HG03175 (cell line): Measurements from ENCODE around the gene TRABD2B.
"Not testable (repeated sequence)": the region's sequence is repeated elsewhere in the genome, so short reads cannot be mapped to it uniquely, and the experiment has no call there.

ENCODE experiments used
- ATAC-seq: cut with Tn5 transposase; IDR thresholded peaks from one replicate; pipeline ENCODE4 v1.9.1; 2021; ENCODE audit warnings: mild to moderate bottlenecking, moderate library complexity; ENCODE audit not compliant: unreplicated experiment

Gene TRABD2B

DNA sequence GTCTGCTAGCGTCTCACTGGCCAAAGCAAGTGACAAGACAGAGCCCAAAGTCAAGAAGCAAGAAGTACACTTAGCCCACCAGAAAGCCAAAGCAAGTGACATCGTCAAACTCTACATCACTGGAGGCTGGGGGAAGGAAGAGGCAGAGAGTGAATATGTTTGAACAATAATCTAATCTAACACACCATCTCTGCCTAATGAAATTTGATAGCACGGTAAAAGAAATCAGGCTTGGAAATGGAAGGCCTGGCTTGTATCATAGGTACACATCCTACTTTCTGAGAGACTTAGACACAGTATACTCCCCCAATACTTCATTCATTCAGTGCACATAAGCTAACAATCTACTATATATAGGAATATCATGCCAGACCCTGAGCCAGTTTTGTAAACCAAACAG, 26.3 kb downstream of the TRABD2B start:
- no peak for ATAC-seq

GRCh38 chr1:47969478-47969877, 27.7 kb downstream of the TRABD2B start:
- no peak for ATAC-seq

GRCh38 chr1:47968556-47968888, 28.7 kb downstream of the TRABD2B start:
- no peak for ATAC-seq

DNA sequence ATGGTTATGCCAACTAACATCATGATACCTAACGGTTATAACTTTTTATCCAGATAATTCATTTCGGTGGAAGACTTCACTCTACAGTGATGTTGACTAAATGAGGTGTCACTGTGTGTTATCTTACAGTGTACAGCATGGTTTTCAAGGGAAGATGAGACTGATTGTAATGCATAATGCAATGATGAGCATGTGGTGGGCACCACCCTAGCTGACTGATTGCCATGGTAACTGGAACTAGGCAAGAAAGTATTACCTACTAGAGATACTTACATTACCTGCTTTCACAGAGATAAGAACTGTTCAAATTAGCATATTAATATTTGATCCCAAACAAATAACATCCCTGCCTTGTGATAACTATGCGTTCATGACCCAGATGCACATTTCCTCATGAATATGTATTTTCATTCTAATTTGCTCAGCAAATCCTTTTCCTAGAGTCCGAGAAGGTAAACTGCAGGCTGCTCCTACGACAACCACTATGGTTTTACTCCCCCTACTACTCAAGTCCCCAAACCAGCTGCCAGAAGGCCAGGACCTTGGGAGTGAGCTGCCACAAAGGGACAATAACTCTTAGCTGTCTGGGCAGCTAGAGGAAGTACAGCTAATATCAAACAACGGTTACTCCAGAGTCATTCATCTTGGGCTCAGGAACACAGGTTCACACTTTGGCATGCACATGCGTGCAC, 29.2 kb downstream of the TRABD2B start:
- no peak for ATAC-seq

DNA sequence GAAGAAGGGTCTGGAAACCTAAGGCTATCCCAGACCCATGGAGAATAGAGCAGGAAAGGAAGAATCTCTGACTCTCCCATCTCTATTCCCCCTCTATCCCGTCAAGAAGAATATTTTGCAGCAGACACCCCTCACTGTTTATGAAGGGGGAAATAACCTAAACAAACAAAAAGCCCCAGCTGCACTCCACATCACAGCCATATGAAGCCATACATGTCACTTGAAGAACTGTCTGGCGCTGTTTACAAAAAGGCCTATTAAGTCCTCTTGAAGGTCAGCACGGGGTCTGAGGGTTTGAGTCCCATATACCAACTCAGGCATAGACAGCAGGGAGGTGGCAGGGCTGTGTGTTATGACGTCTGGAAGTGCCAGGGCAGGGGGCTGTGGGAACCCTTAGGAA, 31.4 kb downstream of the TRABD2B start:
- ATAC-seq, result no peak

DNA sequence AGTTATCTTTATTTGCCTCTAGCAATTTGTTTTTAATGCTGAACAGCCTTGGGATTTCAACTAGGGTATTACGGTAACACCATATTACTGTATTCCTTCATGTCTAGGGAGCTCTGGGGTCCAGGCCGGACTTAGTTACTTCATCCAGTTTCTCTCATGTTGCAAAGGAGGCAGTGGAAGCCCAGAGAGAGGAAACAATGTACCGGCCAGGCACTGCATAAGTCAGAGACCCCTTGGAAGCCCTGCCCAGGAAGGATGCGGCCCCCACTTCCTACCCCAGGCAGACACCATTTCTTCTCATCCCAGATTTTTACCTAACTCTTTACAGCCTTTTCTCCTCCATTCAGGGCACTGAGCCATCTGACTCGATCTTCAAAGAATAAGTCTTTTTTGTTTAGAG, 32.5 kb downstream of the TRABD2B start:
- ATAC-seq, result no peak

DNA sequence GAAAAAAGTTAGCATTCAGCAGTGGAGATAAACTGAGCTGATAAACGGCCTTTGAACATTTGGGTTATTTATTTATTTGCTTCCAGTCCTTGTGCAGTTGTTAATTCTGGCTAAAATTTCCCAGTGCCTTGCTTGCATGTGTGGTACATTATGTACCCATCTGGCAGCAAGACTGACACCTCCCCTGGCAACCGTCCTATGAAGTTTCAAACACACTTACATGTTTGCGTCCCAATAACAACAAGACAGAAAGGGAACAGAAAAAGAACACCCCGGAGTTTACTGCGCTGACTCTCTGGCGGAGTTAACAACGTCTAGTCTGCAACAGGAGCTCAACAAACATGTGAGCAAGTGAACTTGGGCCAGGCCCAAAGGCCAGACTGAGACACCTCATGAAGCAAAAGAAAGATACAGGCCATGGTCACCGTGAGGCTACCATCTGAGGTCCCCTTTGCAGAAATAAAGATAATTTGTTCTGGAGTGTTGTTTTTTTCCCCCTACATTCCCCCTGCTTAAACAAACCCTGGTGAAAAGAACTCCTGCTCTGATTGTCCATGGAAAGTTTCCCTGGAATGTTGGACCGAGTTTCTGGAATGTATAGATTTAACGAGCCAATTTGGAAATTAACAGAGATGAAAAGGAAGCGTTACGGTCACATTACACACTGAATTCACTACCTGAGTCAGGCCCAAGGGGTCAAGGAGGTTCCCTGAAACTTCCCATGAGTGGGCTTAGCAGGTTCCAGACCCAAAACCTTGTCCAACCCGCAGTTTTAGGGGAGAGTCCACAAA, 33.4 kb downstream of the TRABD2B start:
- ATAC-seq, result no peak

DNA sequence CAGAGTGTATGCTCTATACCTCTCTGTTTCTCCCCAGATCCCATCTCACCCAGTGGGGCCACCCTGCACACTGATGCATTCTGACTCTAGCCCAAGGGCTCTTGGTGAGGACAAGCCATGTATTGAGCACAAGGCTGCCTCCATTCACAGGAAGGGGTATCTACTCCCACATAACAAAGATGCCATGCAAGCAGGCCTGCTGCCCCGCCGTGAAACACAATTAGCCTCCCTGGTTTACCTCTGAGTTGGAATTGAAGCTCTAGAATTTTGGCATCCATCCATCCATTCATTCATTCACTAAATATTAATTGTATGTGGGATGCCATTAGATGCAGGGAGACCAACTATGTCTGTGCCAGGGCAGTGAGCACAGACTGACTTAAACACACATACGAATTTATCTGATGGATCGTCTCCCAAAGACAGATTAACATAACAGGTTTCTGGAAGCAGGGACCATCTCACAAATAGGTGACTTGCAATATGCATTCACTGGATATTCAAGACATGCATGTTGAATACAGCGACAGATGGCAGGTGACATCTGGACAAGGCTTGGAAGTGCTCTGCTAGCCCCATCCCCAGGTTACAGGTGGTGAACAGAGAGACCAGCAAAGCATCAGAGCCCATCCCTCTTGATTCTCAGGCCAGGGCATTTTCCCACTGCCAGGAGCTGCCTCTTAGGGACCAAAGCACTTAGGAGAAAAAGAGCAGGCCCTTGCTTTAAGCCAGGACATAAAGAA, 34.3 kb downstream of the TRABD2B start:
- ATAC-seq, result no peak

DNA sequence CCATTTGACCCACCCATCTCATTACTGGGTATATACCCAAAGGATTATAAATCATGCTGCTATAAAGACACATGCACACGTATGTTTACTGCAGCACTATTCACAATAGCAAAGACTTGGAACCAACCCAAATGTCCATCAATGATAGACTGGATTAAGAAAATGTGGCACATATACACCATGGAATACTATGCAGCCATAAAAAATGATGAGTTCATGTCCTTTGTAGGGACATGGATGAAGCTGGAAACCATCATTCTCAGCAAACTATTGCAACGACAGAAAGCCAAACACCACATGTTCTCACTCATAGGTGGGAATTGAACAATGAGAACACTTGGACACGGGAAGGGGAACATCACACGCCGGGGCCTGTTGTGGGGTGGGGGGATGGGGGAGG, 35.4 kb downstream of the TRABD2B start:
- ATAC-seq, result not testable (repeated sequence)

- ATAC-seq, result not testable (repeated sequence)
Observed at GRCh38 chr1:47956491-47956890, 40.7 kb downstream of the TRABD2B start.

GRCh38 chr1:47953661-47954060, 43.5 kb downstream of the TRABD2B start:
- no peak for ATAC-seq

DNA sequence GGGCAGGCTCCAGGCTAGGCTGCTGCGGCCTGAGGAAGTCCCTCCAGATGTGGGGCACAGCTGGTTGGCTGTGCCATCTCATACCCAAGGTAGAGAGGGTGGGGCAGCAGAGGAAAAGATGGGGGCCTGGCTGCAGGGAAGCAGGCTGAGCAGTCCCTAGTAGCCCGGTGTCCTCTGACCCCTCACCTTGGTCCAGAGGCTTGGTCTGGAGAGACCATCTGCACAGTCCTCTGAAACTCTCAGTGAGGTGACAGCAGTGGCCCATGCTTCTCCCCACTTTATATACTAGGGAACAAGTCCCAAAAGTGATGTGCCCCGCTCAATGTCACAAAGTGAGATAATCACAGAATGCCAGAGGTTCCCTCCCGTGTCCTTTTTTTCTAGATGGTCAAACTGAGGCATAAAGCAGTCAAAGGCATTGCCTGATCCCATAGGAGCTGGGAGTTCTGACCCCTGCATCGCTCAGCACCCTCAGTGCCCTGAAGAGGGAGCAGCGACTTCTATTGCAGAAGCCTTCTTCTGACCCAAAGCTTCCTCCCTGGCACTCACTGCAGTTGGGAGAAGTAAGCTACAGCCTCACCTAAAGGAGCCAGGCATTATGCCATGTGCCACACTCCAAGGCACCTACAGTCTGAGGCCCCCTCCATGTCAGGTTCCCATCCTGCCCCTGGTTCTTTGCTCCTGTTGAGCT, 45.5 kb downstream of the TRABD2B start:
- no peak for ATAC-seq

GRCh38 chr1:47951026-47951425, 46.2 kb downstream of the TRABD2B start:
- no peak for ATAC-seq

GRCh38 chr1:47950471-47950870, 46.7 kb downstream of the TRABD2B start:
- no peak for ATAC-seq

- ATAC-seq, result no peak
Observed at GRCh38 chr1:47948126-47948525, 49.1 kb downstream of the TRABD2B start.

DNA sequence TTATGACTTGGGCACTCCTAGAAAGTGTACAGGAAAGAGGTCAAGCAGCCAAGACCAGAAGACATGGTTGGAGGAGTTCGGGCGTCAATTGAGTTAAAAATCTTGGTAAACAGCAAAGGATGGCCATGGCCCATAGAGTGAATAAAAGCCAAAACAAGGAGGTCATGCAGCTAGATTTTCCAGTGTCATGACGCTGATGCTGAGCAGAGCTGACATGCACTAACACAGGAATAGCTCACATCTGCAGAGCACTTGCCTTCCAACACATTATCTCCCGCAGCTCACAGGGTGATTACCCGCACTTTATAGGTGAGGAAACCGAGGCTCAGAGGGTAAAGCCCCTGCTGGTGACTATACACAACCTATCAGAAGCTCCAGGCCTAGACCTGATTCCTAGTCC, 49.7 kb downstream of the TRABD2B start:
- no peak for ATAC-seq

GRCh38 chr1:47944561-47944960, 52.6 kb downstream of the TRABD2B start:
- no peak for ATAC-seq

- ATAC-seq, result no peak
Observed at GRCh38 chr1:47942240-47942629, 55.0 kb downstream of the TRABD2B start.

DNA sequence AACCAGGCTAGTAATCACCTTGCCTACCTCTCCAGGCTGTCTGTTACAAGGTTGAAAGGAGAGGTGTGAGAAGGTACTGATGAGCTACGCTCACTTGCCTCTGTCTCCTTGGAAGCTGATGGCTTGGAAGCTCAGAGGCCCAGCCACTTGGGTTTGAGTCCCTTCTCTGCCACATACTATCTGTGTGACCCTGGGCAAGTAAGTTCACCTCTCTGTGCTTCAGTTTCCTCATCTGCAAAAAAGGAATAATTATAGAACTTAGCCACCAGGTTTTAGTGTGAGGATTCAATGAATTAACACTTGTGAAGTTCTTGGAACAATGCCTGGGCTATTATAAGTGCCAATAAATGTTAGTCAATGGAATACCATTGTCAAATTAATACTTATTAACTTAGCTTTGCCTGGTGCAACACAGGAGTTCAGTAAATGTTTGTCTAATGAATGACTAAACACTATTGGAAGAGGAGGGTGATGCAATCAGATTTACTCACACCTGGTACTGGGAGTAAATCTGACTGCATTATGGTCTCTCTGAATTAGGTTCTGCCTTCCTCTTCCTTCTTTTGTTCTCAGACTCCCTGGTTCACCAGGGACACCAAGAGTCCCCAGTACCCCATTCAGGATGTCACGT, 55.5 kb downstream of the TRABD2B start:
- ATAC-seq, result no peak

DNA sequence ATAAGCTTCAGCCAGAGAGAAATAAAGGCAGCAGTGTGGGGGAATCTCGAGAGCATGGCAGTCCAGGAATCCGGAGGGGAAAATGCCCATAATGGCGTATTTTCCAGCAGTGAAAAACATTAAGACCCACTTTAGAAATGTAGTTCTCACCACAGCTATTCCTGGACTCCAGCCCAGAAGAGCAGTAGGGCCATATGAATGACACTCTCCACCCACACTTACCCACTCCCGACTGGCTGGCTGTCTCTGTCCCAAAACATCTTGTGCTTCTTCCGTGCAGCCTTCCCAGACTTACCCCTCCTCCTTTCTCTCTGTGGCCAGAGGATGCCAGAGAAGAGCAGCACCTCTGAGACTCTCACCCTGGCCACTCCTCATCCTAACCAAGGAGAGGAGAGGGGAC, 56.4 kb downstream of the TRABD2B start:
- ATAC-seq, result no peak

- no peak for ATAC-seq
Observed at GRCh38 chr1:47940326-47940725, 56.9 kb downstream of the TRABD2B start.
